NCI-H69 (cell line): Measurements from ENCODE around the gene TRIM29.

Source experiments
- DNase-seq: peaks from one replicate; lab custom pipeline; 2025; lab: John Stamatoyannopoulos, UW

The TRIM29 gene

DNA sequence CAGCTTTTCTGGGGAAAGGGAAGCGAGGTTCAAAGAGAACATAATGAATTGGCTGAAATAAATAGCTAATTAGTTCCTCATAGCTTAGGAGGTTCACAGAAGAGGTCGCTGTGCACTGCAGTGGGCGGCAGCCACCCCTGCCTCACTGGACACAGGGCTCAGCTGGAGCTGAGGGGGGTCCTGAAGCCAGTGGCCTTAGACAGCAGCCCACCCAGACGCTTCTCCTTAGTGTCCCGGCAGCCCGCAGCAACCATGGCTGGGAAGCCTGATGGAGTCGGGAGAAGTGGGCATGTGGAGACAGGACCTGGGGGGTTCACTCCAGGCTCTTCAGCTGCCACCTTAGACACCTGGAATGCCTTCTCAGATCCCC is 75.4 kb downstream of the TRIM29 start:
- no peak for DNase-seq

DNA sequence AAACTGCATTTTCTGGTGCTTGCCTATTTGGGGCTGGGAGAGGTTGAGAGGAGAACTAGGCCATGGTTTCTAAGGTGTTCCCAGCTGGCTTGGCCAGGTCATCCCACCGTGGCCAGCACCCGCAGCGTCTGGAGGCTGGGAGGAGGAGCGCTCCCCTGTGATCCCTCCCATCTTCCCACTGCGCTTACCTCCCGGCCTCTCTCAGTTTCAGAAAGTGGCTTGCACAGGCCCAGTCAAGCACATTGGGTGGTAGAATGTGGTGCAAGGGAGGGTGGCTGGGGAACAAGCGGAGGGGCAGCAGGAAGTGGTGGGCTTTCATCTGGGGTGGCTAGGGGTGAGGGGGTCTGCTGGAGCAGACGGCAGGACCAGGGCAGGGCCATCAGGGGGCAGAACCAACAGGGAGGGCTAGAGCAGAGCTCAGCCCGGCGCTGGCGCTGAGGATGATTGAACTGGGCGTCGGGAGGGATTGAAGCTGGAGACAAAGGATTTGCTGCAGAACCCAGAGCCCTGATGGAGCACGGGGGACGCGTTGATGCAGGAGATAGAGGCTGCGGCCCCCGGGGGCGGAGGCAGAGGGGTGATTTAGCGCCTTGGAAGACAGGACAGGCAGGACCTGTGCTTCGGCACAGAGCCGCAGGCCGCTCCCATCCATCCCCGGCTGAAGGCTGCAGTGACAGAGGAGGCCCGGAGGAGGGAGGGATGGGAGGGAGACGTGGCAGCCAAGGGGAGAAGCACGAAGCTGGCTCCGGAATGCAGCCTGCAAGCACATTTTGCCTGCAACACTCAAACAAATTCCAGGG is 76.0 kb downstream of the TRIM29 start:
- no peak for DNase-seq
